ENCODE measurements around the gene COL4A5. TPM values are rescaled to one million over a fixed set of nuclear protein-coding genes. Genes with fewer than 3 reads are reported as not detected.

COL4A5 gene
- total RNA-seq, 1 donor from 2014 or later, result 17.8 TPM

DNA sequence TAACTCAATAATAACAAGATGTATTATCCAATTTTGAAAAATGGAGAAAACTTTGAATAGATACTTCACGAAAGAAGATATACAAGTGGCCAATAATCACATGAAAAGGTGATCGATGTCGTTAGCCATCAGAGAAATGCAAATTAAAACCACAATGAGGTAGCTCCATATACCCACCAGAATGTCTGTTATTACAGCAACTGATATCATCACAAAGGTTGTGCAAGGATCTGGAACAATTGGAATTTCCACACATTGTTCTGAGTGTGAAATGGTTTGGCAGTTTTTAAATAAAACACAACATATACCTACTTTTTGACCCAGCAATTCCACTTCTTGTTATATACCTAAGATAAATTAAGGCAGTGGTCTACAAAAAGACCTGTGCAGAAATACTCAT, 225.1 kb downstream of the COL4A5 start:
- Histone ChIP-seq H3K4me3 (ENCODE audit: low read depth, low read length) (no peak overlapping the region), H3K36me3 (ENCODE audit: control insufficient read depth, insufficient read depth, low read length) (no peaks in the 10 kb centered on the region), H3K27me3 (ENCODE audit: control insufficient read depth, insufficient read depth, low read length) (no peaks in the 10 kb centered on the region)
- TF ChIP-seq, protein P1, sequence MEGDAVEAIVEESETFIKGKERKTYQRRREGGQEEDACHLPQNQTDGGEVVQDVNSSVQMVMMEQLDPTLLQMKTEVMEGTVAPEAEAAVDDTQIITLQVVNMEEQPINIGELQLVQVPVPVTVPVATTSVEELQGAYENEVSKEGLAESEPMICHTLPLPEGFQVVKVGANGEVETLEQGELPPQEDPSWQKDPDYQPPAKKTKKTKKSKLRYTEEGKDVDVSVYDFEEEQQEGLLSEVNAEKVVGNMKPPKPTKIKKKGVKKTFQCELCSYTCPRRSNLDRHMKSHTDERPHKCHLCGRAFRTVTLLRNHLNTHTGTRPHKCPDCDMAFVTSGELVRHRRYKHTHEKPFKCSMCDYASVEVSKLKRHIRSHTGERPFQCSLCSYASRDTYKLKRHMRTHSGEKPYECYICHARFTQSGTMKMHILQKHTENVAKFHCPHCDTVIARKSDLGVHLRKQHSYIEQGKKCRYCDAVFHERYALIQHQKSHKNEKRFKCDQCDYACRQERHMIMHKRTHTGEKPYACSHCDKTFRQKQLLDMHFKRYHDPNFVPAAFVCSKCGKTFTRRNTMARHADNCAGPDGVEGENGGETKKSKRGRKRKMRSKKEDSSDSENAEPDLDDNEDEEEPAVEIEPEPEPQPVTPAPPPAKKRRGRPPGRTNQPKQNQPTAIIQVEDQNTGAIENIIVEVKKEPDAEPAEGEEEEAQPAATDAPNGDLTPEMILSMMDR (IDR thresholded peaks at IDR 0.05; ENCODE audit: insufficient read depth, low read length, poor library complexity, severe bottlenecking), result no peak
- no peak for DNase-seq (ENCODE audit: low read depth)

DNA sequence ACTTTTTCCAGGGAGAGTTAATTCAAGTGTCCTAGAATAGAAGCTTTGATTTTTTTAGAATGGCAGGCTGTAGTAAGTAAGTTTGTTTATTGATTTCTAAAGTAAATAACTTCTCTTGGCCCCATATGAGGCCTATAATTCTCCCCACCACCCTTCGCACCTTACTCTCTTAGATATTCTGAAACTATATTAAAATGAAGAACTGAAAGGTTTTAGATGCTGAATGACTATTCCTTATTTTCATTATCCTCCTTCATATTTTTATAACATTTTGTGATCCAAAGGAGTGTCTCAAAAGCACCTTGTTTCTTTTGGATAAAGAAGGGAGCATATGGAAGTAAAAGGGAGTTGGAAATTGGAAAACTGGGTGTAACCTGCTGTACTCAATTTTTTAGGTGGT, 226.5 kb downstream of the COL4A5 start:
- TF ChIP-seq, protein P1 (IDR thresholded peaks at IDR 0.05; ENCODE audit: insufficient read depth, low read length, poor library complexity, severe bottlenecking), result no peak
- H3K4me3 ChIP-seq (ENCODE audit: low read depth, low read length), result no peak overlapping the region
- H3K27me3 ChIP-seq (ENCODE audit: control insufficient read depth, insufficient read depth, low read length), result no peaks in the 10 kb centered on the region
- no peaks in the 10 kb centered on the region for H3K36me3 ChIP-seq (ENCODE audit: control insufficient read depth, insufficient read depth, low read length)
- no peak for DNase-seq (ENCODE audit: low read depth)

DNA sequence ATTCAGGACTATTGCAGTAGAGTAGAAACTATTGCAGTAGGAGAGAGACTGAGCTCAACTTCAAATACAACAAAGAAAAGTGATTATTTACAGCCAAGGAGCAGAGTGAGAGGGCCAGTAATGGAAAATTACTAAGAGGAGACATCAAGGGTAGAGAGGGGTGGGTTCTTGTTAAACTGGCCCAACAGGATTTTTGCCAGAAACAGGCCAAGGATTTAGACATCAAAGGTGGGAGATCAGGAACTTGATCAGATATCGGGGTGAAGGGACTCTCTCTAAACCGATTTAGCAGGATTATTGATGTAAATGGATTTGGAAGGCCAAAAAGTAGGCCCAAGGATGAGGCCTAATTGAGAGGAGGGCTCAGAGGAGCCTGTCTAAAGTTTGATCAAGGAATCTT, 231.9 kb downstream of the COL4A5 start:
- no peak for DNase-seq (ENCODE audit: low read depth)
- TF ChIP-seq, protein P1 (IDR thresholded peaks at IDR 0.05; ENCODE audit: insufficient read depth, low read length, poor library complexity, severe bottlenecking), result no peak

DNA sequence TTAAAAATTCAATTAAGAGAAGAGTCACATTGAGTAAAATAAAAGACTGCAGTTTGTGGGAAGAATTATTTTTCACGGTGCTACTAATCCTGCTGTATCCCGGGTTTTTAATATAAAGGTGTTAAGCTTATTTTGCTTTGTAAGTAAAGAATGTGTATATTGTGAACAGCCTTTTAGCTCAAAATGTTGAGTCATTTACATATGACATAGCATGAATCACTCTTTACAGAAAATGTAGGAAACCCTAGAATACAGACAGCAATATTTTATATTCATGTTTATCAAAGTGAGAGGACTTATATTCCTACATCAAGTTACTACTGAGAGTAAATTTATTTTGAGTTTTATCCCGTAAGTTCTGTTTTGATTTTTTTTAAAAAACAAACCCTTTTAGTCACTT, 257.1 kb downstream of the COL4A5 start:
- Histone ChIP-seq H3K4me3 (ENCODE audit: low read depth, low read length) (no peak overlapping the region), H3K36me3 (ENCODE audit: control insufficient read depth, insufficient read depth, low read length) (no peaks in the 10 kb centered on the region), H3K27me3 (ENCODE audit: control insufficient read depth, insufficient read depth, low read length) (no peaks in the 10 kb centered on the region)
- DNase-seq (ENCODE audit: low read depth), result no peak
- TF ChIP-seq, protein P1 (IDR thresholded peaks at IDR 0.05; ENCODE audit: insufficient read depth, low read length, poor library complexity, severe bottlenecking), result no peak

More for the DNA sequence above, 231.9 kb downstream of the COL4A5 start:
- no peak overlapping the region for H3K4me3 ChIP-seq (ENCODE audit: low read depth, low read length)
- H3K36me3 ChIP-seq (ENCODE audit: control insufficient read depth, insufficient read depth, low read length), result no peaks in the 10 kb centered on the region
- H3K27me3 ChIP-seq (ENCODE audit: control insufficient read depth, insufficient read depth, low read length), result no peaks in the 10 kb centered on the region

DNA sequence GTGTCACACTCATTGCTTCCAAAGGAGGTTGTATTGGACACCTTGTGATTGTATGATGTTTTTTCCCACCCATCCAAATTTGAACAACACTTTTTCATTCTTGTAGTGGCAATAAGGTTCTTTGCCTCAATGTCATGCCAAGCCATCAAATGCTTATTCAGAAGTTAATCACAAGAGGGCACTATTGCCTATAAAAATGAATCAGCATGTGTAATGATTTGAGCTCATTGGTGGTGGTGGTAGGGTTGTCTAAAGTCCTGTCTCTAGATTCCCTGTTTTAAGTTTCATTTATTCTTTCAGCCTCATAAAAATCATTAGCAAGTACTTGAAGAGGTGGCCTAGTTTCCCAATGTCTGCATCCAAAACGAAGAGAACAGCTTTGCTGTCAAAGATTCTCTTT, 259.7 kb downstream of the COL4A5 start:
- DNase-seq (ENCODE audit: low read depth), result peak; percentile 2

DNA sequence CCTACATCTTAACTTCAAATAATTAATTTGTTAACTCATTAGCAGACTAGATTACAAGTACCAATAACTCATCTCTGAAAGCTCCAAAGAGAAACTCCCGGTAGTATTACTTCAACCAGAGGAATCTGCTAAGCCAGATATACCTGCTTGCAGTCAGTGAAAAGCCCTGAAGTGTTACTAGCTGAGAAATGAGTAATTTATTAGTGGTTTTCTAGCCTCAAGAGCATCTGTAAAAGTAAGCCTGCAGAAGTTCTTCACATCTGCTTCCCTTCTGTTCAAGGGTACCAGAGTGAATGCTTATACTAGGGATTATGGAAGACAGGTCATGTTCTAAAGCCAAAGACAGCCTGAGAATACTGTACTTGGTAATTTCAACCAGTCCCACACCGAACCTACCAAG, 262.0 kb downstream of the COL4A5 start:
- no peak for DNase-seq (ENCODE audit: low read depth)
- H3K36me3 ChIP-seq (ENCODE audit: control insufficient read depth, insufficient read depth, low read length), result no peaks in the 10 kb centered on the region
- TF ChIP-seq, protein P1 (IDR thresholded peaks at IDR 0.05; ENCODE audit: insufficient read depth, low read length, poor library complexity, severe bottlenecking), result no peak

More for the DNA sequence above, 259.7 kb downstream of the COL4A5 start:
- TF ChIP-seq, protein P1 (IDR thresholded peaks at IDR 0.05; ENCODE audit: insufficient read depth, low read length, poor library complexity, severe bottlenecking), result peak; percentile 18
- no peak overlapping the region for H3K4me3 ChIP-seq (ENCODE audit: low read depth, low read length)
- H3K36me3 ChIP-seq (ENCODE audit: control insufficient read depth, insufficient read depth, low read length), result no peaks in the 10 kb centered on the region
- H3K27me3 ChIP-seq (ENCODE audit: control insufficient read depth, insufficient read depth, low read length), result no peaks in the 10 kb centered on the region

More for the DNA sequence above, 262.0 kb downstream of the COL4A5 start:
- H3K4me3 ChIP-seq (ENCODE audit: low read depth, low read length), result no peak overlapping the region
- no peaks in the 10 kb centered on the region for H3K27me3 ChIP-seq (ENCODE audit: control insufficient read depth, insufficient read depth, low read length)

Data from kidney epithelial cell (primary cell).